ENCODE results near the gene ZNF221. TPM values are rescaled to one million over a fixed set of nuclear protein-coding genes. Genes with fewer than 3 reads are reported as not detected.

Gene ZNF221
- total RNA-seq, 1 experiment from 2014 or later = 2.8 TPM

- BruUV-seq (replicated peaks) = TSS peak; percentile 70
- intact Hi-C loops (cut with micrococcal nuclease; ENCODE audit: unreplicated experiment) (no loop called here), in situ Hi-C loops (cut with HindIII; ENCODE audit: low pct_unique_long_range_greater_than_20kb, low sequenced_read_pairs) (no loop called here)
- DNase-seq (ENCODE audit: low read depth, low spot score) (no peak), ATAC-seq (0 out of 2 replicates have a peak, but pooled peaks have one; percentile 10)
- TF ChIP-seq SIN3A (IDR thresholded peaks at IDR 0.05; ENCODE audit: borderline replicate concordance, insufficient read depth, low read depth, low read length) = no peak
- no peak for TF ChIP-seq TCF7L2 (IDR thresholded peaks at IDR 0.05; ENCODE audit: low read depth, low read length)
- no peak for TF ChIP-seq POLR2AphosphoS5 (IDR thresholded peaks at IDR 0.05; ENCODE audit: low read depth, low read length)
- TF ChIP-seq CTCF (IDR thresholded peaks at IDR 0.05) = no peak
- TF ChIP-seq REST (IDR thresholded peaks at IDR 0.05; ENCODE audit: insufficient read depth in 1 of 2, low read depth in 2 of 2, low read length in 1 of 2) = no peak
- H3K27me3 ChIP-seq (ENCODE audit: control insufficient read depth, insufficient read depth, low read length) = no peaks in the 10 kb centered on the region
- 0 out of 2 replicates have a peak, but pooled peaks cover 4% of the 10 kb centered on the region for H3K4me1 ChIP-seq (ENCODE audit: control insufficient read depth, insufficient read depth, low read length)
- H3K4me3 ChIP-seq (ENCODE audit: low read depth in 2 of 2, low read length in 2 of 2) = peak overlapping the region; percentile 82 to 83
- H3K9me3 ChIP-seq (ENCODE audit: control insufficient read depth, insufficient read depth, low read depth, low read length) = peaks cover 1% of the 10 kb centered on the region; the same call in 1 of the 2 replicates
- POLR2A ChIA-PET = no interaction called here
- CTCF ChIA-PET = no interaction called here
- H3K27ac ChIP-seq (ENCODE audit: low read length) = peak overlapping the region; percentile 87
- peaks cover 4% of the 10 kb centered on the region for H3K36me3 ChIP-seq (ENCODE audit: control insufficient read depth, insufficient read depth, low read length)
These were observed 16.7 kb upstream of the ZNF221 start for GRCh38 chr19:43934055-43934984.

- H3K36me3 ChIP-seq (ENCODE audit: control insufficient read depth, insufficient read depth, low read length) = peaks cover 4% of the 10 kb centered on the region
- peak within 1 kb of the TSS; percentile 82 to 83 for H3K4me3 ChIP-seq (ENCODE audit: low read depth in 2 of 2, low read length in 2 of 2)
- TF ChIP-seq SIN3A (IDR thresholded peaks at IDR 0.05; ENCODE audit: borderline replicate concordance, insufficient read depth, low read depth, low read length) = 0 out of 2 replicates have a peak, but pooled peaks have one; percentile 43
- peak; percentile 79 for TF ChIP-seq POLR2AphosphoS5 (IDR thresholded peaks at IDR 0.05; ENCODE audit: low read depth, low read length)
- no peak for TF ChIP-seq CTCF (IDR thresholded peaks at IDR 0.05)
- no peaks in the 10 kb centered on the region for H3K27me3 ChIP-seq (ENCODE audit: control insufficient read depth, insufficient read depth, low read length)
- intact Hi-C loops (cut with micrococcal nuclease; ENCODE audit: unreplicated experiment) (no loop called here), in situ Hi-C loops (cut with HindIII; ENCODE audit: low pct_unique_long_range_greater_than_20kb, low sequenced_read_pairs) (no loop called here)
- 0 out of 2 replicates have a peak, but pooled peaks cover 4% of the 10 kb centered on the region for H3K4me1 ChIP-seq (ENCODE audit: control insufficient read depth, insufficient read depth, low read length)
- ATAC-seq (peak; percentile 99), DNase-seq (ENCODE audit: low read depth, low spot score) (no peak)
- H3K9me3 ChIP-seq (ENCODE audit: control insufficient read depth, insufficient read depth, low read depth, low read length) = peaks cover 8% of the 10 kb centered on the region; the same call in 1 of the 2 replicates
- peak within 1 kb of the TSS; percentile 87 for H3K27ac ChIP-seq (ENCODE audit: low read length)
- no TSS peak for BruUV-seq (replicated peaks)
- POLR2A ChIA-PET = interaction anchor here (0.6 to 0.7 kb wide), 2 partner anchors 110 to 564 kb away, joined by 3 read pairs; no protein-coding TSS in a partner anchor
- CTCF ChIA-PET = interaction anchor here (0.5 kb wide), 1 partner anchor 15 kb away, joined by 5 read pairs; no protein-coding TSS in a partner anchor
These were observed 15.9 kb upstream of the ZNF221 start, which contains the start of gene ZNF45 for GRCh38 chr19:43934985-43935708. ZNF45 (minus strand) TSS chr19:43935282; CDS start chr19:43922185, 13,097 bp downstream.
